GM19372 (cell line): ENCODE results near the gene POLE.

Experiments
- ATAC-seq: cut with Tn5 transposase; IDR thresholded peaks from one replicate; pipeline ENCODE4 v1.9.1; 2021; ENCODE audit warnings: mild to moderate bottlenecking, low read depth, moderate library complexity; ENCODE audit not compliant: unreplicated experiment

POLE gene

DNA sequence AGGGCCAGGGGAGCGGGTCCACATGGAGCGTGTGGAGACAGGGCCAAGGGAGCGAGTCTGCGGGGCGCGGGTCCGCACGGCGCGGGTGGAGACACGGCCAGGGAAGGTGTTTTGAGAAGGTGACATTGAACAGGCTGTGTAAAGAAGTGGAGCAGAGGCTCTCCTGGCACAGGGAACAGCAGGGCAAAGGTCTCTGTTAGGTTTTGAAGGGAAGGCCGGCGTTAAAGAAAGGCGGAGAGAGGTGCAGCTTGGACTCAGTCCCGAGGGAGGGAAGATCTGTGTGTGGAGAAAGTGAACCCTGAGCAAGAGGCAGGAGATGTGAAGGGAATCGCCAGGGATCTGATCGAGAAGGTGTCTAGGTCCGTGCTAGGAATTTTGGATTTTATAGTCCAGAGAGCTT lies 2.1 kb upstream of the POLE start:
- no peak for ATAC-seq

DNA sequence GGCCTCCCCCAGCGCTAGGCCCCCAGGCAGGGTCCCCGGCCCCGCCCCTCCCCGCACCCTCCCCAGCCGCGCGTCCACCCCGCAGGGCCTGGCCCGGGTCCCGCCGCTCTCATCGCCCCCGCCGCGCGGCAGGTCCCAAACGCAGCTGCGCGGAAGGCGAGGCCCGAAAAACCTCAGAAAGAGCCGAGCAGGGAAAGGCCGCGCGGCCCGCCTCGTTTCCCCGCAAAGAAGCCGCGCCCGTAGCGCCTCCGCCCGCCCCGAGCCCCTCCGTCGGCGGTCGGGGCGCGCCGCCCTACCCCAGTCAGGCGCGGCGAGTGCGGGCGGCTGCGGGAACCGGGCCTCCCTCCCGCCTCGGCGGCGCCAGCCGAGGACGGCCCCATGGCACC lies 324 bp downstream of the POLE start:
- ATAC-seq, result peak; percentile 8

DNA sequence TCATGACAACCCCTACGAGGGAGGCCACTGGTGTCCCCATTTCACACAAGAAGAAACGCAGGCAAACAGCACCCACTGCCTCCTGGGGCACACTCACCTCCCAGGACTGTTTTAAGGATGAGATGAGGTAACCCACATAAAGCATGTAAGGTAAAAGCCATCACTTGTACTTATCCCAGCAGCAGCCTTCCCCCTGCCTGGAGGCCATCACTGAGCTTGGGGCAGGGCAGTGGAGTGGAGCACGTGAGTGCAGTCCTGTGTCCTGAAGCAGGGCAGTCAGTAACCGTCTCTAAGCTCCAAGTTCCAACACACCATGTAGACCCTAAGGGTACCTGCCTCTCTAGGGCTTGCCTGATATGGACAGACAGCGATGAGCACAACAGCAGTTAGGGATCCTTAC lies 1.7 kb downstream of the POLE start:
- no peak for ATAC-seq

DNA sequence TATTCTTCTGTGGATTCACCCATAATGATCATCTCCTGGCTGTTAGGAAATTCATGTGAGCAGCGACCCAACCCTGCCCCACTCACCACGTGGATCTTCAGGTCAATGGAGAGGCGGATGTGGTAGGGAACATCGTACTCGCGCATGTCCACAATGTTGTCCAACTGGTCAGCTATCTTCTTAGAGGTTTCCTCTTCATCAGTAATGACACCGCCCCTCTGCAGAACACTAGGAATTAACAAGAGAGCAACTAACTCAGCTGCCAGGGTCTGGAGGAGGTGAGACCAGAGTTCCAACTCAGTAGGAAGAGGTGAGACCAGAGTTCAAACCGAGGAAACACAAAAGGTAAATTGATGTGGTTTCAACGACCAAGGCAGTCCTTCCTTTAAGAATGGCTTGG lies 9.7 kb downstream of the POLE start:
- no peak for ATAC-seq

GRCh38 chr12:132675757-132676432 lies 11.2 kb downstream of the POLE start:
- ATAC-seq, result no peak

- no peak for ATAC-seq
Measured at GRCh38 chr12:132674561-132674960, 12.6 kb downstream of the POLE start.

DNA sequence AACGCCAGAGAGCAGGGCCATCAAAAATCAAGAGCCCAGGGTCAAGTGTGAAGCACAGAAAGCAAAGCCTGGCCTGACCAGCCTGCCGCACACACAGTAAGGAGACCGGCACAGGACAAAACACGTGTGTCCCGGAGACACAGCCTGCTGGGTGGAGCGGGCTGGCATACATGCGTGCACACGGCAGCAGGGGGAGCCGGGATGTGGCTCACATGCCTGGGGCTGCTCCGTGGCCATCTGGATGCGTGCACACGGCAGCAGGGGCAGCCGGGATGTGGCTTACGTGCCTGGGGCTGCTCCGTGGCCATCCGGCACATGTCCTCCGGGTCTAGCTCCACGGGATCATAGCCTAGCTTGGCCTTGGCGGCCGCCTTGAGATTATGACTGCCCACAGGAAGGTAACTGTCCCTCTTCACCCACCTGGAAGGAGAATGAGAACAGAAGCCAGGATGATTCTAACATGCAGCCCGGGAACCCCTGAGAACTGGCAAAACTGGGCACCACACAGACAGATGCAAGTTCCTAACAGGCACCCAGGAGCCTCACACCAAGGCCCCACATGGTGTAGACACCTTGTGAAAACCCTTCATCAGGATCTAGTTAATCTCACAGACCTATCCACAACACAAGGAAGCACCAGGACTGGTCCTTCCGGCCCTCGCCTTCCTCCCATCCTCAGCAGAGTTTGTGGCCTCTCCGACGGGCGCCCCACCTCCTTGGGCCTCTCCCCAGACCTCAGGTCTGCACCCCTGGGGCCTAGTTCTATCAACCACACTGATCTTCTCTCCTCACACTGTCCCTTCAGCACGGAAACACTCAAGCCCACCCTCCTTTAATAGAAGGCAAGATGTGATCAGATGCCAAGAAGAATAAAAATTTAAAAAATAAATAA lies 13.6 kb downstream of the POLE start:
- ATAC-seq, result no peak

DNA sequence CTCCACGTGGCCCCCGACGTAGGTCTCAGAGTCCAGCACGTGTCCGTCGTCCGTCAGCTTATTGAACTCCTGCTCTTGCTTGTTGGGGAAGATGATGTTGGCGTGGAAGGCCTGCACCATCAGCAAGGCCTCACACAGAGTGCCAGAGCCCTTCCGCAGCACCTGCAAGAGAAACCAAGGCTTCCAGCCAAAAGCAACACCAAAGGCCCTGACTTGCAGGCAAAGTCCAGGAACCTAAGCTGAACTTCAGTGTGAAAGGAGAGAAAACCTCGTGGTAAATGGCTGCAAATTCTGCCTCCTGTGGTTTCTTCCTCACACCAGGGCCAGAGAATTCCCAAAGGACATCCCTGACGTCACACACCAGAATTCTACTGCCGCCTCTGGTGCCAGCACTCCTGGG lies 14.5 kb downstream of the POLE start:
- no peak for ATAC-seq

DNA sequence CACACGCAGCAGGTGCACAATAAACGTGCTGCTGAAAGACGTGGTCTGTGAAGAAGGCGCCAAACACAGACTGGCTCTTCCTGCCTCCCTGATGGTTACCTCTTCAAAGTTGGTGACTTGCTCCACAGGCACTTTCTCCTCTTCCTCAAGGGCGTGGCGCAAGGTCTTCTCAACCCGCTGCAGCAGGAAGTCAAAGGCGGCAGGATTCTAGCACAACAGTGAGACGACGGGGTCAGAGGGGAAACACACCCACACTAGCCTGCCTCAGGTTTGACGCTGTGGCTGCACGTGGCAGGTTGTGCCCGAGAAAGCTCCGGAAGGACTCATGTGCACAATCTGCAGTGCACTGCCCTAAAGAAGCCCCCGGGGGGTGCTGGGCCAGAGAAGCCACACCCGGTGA lies 15.0 kb downstream of the POLE start:
- no peak for ATAC-seq

DNA sequence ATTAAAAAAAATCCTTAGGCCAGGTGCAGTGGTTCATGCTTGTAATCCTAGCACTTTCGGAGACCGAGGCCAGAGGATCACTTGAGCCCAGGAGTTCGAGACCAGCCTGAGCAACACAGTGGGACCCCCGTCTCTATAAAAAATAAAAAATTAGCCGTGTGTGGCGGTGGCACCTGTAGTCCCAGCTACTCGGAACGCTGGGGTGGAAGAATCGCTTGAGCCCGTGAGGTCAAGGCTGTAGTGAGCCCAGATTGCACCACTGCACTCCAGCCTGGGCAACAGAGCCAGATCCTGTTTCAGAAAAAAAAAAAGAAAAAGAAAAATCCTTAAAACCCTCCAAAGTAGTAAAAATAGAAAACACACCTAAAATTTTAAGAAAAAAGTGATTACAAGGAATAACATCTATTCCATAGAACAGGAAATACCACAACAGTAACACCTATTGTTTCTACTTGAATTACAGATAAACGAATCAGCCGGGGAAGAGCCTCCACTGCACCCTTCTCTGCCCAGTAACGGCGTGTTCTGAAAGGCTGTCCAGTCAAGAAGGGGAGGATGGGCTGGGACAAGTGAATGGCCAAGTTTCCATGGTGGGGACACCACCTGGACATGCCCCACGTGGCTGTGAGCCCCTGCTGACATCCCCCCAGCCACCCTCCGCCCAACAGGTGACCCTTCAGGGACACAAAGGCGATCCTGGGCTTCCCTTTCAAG lies 17.8 kb downstream of the POLE start:
- no peak for ATAC-seq

GRCh38 chr12:132668191-132669088 lies 18.7 kb downstream of the POLE start:
- no peak for ATAC-seq

GRCh38 chr12:132665794-132666193 lies 21.3 kb downstream of the POLE start:
- ATAC-seq, result no peak

DNA sequence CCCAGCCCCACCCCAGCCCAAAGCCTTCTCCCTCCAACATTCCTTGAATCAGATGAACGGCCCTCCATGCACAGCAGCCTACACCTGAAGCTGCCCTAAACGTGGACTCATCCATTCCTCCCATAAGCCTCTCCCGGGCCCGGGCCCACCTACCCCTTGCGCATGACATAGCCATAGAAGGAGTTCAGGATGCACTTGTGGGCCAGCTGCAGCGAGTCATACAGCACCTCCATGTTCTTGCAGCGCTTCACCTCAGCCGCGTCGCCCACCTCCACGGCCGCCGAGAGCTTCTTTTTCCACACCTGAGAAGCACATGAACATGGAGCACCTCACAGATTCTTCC lies 22.0 kb downstream of the POLE start:
- no peak for ATAC-seq

DNA sequence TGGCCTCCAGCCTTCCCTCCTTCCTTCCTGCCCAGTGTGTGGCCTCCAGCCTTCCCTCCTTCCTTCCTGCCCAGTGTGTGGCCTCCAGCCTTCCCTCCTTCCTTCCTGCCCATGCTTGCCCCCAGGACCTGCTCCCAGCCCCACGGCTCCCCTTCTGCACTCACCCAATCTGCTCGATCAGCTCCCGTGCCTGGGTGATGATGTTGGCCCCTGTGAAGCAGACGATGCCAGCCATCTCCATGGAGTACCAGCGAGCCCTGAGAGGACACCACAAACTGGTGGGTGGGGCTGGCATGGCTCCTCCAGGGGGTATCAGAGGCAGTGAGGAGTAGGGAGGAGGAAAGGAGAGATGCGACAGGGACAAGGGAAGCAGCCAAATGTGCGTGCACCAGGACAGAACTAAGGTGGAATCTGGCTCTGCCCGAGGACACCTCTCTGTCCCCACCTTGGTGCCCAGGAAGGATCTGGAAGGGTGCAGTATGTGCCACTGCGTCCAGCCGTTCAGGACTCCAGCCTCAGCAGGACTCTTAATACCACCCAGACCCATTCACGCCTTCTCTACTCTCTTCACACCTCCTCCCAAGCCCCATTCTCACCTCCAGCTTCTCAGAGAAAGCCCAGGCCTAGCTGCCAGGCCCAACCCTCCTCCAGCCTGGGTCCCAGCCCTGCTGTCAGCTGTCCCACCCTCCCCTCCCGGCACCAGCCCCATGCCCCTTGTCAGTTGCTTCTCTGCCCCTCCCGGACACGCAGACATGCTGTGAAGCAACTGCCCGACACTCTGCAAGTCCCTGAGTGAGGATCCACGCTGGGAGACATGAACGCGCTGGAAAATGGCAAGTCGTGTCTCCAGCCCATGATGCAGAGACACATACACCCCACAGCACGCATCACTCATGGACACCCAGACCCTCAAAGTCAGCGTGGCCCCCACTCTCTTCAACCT lies 22.7 kb downstream of the POLE start:
- ATAC-seq, result no peak

- ATAC-seq, result no peak
Measured at GRCh38 chr12:132662901-132663755, 24.0 kb downstream of the POLE start.

GRCh38 chr12:132661972-132662371 lies 25.2 kb downstream of the POLE start:
- ATAC-seq, result no peak

DNA sequence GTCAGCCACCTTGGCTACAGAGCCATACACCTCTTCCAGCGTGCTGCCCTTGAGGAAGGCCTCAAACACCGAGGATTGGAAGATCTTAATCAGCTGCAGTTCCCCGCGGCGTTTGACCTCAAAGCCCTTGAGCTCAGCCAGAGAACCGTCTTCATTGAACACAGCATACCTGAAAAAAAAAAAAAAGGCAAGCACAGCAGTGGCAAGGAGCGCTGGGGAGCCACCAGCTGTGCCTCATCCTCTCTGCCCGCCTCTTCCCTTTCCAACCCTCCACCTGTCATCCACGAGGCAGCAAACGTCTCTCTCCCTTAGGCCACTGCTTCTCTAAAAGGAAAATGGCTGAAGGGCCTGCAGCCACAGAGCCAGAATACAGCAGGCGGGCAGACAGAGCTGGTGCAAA lies 26.1 kb downstream of the POLE start:
- ATAC-seq, result no peak

GRCh38 chr12:132660052-132660451 lies 27.1 kb downstream of the POLE start:
- no peak for ATAC-seq

- ATAC-seq, result no peak
Measured at GRCh38 chr12:132659146-132659545, 28.0 kb downstream of the POLE start.
